Left colon (tissue), 2 donors: ENCODE results near the gene INHBA. TPM values are rescaled to one million over a fixed set of nuclear protein-coding genes. Genes with fewer than 3 reads are reported as not detected.

ENCODE experiments used
- ATAC-seq: fragments of 200-7000 bp; cut with Tn5 transposase; one replicate; pipeline ENCODE4 v1.9.1; 2020; ENCODE audit warnings: mild to moderate bottlenecking, moderate library complexity
- DNase-seq, 2 donors: peaks; one replicate each; pipeline ENCODE4 v3.0.0-alpha.2; 2020
- intact Hi-C, 2 donors: fragments of 100-400 bp; cut with DNase I in 1 of 2; cut with micrococcal nuclease in 1 of 2; formaldehyde crosslinking; loops; one replicate each; pipeline versions ENCODE4 v1.11.2 to v1.14.0; 2022; cut with DNase I, micrococcal nuclease
- total RNA-seq, 2 donors: library from RNA; stranded (reverse); fragmentation: NEBNext Ultra II Directional; extraction: Animal tissue kit (Norgen Biotek cat#: 25700); gene quantifications; one replicate each; pipeline ENCODE4 v1.2.1, GENCODE V29; 2021
- donor health status: DM: no; HTN: no; CAD: no.
- donor health status: DM: yes; HTN: yes; CAD: no.

INHBA gene
- total RNA-seq, 2 donors from 2014 or later: 0.15 to 0.42 TPM

DNA sequence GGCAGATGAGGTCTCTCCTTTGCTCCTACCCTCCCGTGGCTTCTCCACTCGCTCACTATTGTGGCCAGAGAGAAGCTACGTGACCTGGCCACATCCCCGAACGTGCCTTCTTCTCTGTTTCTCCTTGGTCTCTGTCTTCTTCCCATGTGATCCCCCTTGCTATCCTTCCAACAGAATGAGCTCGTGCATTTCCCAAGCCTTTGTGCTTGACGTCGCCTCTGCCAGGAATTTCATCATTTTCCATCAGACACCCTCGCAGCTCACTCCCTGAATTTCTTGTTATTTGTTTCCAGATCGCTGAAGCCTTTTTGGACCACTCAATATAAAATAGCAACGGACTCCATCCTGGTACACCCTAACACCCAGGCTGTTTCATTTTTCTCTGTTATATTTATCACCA lies 13.8 kb upstream of the INHBA start:
- DNase-seq: no peak
- no peak for ATAC-seq
- intact Hi-C loops: no loop called here

DNA sequence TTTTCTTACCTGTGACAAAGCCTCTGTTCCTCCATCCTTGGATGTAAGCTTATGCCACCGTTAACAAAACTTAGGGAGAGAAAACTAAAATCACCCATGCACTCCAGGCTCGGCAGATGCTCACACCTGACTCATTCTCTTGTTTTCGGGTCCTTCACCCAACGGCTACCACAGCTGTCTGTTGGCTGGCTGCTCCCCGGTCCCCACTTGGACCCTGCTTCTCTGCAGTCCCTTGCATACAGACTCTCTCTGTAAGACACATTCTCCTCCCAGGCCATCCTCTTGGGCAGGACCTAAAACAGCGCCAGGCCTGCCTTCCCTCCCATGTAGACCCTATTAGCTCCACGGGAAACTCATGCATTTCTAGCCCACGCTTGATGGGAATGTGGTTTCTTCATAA lies 12.1 kb upstream of the INHBA start:
- intact Hi-C loops: no loop called here
- ATAC-seq (no peak), DNase-seq (no peak)

DNA sequence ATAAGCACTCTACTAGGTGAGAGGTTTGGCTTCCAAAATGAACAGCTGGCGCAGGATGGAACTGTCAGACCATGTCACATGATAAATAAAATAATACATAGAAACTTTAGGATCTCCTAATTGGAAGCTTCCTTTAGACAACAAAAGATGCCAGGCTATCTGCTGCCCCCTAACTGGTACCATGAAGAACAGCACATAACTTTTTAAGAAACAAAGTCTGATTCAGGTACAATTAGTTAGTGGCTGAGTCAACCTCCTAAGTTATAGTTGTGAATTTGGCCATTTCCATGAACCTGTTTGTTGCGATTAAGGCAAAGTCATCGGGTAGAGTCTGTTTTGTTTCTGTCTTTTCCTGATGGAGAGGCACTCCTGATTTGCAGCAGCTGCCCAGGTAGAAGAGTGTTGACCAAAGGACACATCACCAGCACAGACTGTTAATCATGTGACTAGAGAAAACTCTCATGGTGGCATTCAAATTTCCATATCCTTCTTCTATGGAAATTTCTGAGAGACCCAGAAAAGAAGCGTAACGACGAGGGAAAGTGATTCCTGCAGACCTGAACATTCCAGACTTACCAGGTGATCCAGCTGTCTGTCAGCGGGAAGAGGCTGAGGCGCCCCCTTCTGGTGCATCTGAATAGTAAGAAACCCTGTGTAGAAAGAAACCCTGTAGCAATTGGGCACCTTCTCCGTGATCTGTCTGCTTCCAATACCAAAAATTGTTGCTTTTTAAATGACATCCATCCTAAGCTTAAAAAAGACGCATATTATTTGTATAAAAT lies 8.6 kb upstream of the INHBA start:
- ATAC-seq (peak; percentile 63), DNase-seq (peak in 1 of 2 donors; percentile 32)
- intact Hi-C loops: no loop called here

DNA sequence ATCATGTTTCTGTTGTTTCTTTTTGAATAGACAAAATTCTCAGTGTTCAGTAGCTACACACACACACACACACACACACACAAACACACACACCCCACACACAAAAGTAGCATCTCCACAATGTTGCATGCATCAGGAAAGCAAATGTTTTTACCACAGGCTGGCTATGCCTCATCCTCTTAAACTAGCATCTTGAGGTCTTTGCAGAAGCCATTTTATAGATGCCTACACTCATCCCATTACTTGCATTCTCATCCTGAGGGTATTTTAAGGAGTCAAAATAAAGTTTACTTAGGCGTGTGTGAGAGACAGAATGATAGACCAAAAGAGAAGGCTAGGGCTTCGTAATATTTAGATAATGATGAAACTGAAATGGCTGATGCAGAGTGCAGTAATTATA lies 7.9 kb upstream of the INHBA start:
- intact Hi-C loops: no loop called here
- DNase-seq (no peak), ATAC-seq (no peak)

DNA sequence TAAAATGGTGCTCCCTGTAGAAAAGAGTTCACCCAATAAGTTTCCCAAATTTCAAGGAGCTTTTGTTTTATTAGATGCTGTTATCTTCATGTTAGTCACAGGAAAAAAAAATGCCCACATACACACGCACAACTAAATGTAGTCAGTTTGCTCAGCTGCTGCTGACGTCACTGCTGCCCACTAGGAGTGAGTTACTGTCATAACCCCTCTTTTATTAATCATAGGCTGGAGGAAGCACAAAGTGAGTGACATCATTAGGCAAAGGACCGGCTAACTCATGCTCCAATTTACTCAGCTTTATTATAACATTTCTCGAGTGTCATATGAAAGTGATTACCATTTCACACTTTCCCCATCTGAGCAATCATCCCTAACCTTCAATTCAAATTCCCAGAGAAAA lies 6.7 kb upstream of the INHBA start:
- intact Hi-C loops: no loop called here
- ATAC-seq (no peak), DNase-seq (no peak)

DNA sequence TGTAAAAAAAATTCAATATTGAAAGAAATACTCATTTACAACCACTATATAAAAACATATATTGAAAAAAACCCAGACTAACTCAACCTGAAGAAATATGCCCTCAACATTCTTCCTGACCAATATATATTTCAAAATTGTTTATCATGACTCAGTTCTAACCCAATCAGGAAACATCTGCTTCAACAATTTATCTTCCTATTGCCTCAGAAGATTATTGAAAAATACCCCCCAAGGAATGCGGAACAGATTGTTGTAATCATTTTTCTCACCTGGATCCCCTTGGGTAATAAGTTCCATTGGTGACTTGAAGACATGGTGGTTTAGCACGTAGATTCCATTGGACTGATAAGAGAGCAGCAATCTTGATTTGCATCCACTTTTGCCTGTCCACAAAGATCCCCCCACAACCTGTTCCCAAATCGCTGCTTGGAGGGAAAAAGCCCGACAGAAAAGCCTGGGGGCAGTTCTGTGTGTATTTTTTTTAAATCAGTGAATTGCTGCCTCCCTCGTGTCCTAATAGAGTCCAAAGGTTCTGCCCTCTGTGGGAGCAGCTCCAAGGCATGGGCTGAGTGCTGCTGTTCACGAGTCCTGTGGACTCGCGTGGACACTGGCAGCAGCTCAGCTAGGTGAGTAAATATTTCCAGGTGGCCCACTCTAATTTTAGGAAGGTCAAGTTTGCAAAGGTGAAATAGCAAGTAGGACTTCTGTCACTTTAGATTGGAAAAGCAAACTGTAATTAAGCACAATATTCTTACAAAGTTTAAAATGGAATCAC lies 5.9 kb upstream of the INHBA start:
- DNase-seq: no peak
- ATAC-seq: no peak
- intact Hi-C loops: no loop called here

DNA sequence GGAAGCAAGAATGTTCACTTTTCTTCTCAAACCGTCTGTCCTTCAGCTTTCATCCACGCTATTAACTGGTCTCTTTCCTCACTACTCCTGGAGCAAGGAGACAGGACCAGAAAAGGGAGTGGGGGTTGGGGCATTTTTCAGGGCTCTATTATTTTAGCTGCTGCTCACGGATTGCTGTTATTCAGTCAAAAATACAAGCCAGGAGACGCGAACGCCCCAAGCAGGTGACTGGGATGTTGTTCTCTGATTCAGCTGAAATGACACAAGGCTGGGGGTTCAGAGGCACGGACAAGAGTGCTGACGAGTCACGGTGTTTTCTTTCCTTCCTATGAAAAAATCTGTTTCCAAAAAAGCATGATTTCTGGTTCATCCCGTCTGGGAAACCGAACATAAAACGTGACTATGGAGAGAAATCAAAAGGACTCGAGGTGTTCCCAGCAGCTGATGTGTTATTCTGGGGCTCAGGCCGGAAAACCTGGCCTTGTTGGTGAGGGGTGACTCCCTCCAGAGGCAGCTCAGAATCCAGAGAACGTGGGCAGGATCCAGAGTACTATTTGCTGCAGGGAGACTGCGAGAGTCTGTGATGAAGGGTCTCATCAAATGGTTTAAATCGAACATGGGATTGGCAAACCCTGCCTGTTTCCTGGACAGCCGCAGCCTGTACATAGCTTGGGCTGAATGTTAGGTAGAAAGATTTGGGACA lies 3.5 kb upstream of the INHBA start:
- ATAC-seq: no peak
- intact Hi-C loops: no loop called here
- DNase-seq: no peak

DNA sequence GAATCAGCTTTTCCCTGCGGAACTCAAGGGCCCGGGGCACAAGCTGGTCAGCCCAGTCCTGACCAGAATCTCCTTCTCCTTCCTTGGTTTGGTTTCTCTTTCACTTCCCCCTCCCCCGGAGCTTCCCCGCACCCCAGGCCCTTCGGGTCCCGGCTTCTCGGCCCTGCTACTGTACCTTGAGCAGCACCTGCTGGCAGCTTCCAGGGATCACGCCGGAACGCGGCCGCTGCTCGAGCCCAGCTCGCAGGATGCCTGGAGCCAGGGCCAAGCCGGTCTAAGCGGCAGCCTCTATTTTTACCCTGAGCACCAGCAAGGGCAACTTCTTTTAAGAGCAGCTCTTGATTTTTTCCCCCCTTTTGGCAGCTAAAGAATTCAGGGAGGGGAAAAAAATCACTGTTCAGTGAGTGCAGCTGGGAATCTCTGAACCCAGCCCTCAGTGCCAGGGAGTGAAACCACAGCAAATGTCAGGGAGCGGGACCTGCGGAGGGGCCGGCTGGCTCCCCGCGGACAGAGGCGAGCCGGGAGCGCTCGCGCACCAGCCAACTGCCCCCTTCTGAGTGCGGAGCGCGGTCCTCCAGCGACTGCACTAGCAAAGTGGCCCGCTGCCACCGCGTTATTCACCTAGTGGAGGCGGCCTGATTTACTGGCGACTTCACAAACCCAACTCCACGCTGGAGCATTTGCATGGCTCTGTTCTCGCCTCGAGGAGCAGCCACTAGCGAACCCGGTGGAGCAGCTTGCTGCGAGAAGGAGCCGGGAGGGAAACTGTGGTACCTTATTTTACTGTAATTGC lies 2.4 kb upstream of the INHBA start:
- DNase-seq: peak; percentile 91 to 92
- intact Hi-C loops: no loop called here
- ATAC-seq: peak; percentile 98

DNA sequence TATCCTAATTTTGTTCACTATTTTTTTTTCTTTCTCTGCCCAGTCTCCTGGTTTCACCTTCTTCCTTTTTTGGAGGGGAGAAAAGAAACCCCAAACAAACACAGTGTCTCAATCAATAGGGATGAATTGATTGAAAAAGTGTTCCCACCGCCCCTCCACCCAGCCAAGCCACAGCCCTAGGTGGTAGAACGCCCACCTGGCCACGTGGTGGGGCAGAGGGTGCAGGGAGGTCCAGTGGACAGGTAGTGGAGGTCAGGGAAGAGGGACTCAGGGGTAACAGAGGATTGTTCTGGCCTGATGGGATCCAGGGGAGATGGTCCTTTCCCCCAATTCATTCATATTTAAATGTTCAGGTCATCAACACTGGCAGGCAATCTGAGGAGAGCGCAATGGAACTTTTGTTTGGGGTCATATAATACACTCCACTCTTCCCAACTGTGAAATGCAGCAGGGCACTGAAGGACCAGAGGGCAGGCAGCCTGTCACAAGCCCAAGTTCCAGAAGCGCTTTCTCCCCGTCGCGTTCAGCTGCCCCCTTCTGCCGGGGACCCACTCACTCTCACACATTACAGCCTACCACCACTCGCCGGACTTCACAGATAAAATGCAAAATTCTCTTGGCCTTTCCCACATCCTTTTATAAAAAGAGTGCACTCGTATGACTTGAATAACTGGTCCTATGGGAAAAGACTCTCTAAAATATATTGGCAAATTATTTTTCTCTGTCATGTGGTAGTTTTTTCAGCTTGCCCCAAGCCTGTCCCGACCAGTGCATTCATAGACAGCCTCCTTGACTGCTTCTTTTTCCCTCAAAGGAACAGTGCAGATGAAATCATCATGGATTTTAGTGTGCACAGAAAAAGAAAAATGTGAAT lies 1.6 kb downstream of the INHBA start:
- intact Hi-C loops: no loop called here
- ATAC-seq (no peak), DNase-seq (no peak)

DNA sequence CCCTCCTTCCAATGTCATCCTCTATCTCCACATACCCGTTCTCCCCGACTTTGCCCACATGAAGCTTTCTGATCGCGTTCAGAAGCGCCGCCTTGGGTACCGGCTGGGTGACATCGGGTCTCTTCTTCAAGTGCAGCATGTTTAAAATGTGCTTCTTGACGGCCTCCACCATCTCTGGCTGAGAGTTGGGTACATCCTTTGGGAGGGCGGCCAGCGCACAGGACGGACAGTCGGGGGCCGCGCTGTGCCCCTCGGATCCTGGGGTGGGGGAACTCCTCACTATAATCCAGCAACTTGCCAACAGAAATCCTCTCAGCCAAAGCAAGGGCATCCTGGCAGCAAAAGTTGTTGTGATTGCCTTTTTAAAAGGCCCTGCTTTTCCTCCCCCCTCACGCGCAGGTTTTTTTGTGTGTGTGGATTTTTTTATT lies 2.8 kb downstream of the INHBA start:
- intact Hi-C loops: no loop called here
- DNase-seq (no peak), ATAC-seq (no peak)

DNA sequence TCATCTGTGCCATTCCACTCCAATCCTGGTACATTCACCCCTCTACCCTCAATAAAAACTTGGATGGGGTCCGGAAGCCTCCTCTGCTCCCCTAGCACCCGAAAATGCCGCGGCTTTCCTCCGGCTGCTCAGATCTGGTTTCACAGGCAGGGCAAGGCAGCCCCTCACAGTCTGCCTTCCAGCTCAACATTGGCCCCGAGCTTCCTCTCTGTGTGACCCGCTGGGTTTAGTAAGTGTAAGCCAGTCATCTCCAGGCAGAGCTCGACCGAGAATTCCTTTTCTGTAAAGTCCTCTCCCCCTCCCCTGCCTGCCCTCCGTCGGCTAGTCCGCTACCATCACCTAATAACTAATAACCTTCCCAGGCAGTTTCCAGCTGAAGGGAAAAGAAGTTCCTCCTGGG lies 3.4 kb downstream of the INHBA start:
- DNase-seq (no peak), ATAC-seq (no peak)
- intact Hi-C loops: loop anchor here in 1 of 2 donors (10.0 kb wide), 2 partner anchors 705 to 1375 kb away; no protein-coding TSS in a partner anchor

DNA sequence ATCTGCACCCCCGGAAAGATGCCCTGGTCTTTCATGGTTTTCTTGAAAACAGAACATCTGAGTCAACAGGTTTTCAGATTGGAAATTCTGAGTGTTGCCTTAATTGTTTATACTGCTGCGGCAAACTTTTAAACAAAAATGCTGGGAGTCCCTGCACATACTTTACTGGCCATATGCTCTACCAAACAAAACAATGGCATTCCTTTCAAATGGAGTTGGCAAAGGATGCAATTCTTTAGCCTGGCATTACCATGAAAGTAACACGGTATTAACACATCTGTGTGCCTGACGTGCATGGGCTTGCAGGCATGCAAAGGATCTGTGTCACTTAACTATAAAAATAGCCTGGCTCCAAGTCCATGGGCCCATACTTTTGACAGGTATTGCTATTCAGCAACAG lies 4.2 kb downstream of the INHBA start:
- ATAC-seq: no peak
- intact Hi-C loops: loop anchor here in 1 of 2 donors (10.0 kb wide), 2 partner anchors 704 to 1374 kb away; no protein-coding TSS in a partner anchor

DNA sequence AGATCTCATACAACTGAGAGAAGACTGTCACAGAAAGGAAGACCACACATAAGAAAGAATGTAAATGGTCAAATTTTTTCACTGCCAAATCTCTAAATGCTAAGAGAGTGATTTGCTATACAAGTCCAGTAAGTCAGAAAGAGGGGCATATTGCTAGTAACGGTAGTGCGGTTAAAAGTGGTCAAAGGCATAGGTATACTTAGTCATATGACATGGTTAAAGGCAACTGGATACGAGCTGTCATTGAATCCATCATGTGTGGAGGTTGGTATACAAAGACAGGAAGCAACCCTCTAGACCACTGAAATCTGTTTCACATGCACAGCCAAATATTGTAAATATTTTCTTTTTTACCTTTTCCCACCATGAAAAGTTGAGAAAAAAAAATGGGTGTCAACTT lies 4.8 kb downstream of the INHBA start:
- intact Hi-C loops: loop anchor here in 1 of 2 donors (10.0 kb wide), 2 partner anchors 703 to 1373 kb away; no protein-coding TSS in a partner anchor
- ATAC-seq: no peak
- no peak for DNase-seq

More for the DNA sequence above, 4.2 kb downstream of the INHBA start:
- no peak for DNase-seq

DNA sequence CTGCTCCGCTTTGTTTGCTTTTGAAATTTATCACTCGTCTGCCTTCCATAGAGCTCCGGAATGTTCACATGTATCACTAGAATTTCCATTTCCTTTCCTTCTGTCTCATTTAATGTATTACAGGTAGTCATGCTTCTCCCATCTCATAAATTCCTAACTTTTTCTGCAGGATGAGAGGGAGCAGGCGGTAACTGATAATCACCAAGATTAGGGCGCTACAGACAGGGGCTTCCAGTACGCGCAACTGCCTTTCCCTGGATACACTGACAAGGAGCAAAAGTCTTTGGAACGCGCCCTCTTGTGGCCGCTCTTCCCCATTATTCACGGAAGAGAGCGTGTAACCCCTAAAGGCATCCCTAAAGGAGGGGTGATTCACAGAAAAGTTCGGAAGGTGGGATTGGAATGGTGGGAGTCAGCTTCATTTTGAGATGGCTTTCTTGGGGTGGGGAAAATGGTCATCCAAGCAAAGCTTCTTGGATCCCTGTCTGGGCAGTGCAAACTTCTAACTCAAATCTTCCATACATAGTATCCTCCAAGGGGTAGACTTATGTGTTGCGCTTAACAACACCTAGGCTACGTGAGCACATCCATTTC lies 6.5 kb downstream of the INHBA start:
- ATAC-seq (peak; percentile 80), DNase-seq (peak; percentile 46 to 83)
- intact Hi-C loops: loop anchor here in 1 of 2 donors (10.0 kb wide), 2 partner anchors 702 to 1372 kb away; no protein-coding TSS in a partner anchor

DNA sequence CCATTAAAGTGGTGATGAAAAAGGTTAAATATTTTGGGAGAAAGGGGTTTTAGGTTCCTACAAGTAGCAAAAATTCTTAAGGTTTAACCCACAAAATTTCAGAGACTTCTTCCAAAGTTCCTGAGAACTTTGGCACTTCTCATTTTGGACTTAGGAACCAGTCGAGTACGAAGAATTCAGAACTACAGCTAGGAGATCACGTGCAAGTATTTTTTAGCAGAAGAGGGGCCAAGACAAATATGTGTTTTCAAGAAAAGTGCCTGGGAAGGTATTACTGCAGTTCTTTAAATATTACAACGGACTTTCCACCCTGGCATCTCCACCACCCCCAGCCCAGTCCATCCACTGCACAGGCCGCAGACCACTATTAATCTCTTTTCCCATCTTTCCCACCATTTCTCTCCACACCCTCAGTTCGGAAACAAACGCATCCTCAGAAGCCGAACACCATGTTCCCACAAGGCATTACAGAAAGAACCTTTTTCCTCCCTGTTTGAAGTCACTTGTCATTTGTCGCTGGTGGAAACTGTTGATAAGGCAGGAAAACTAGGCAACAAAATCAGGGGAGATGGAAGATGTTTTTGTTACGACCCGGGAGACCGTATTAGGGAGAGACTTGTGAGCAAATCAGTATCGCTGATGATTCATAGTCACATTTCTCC lies 7.1 kb downstream of the INHBA start:
- intact Hi-C loops: loop anchor here in 1 of 2 donors (10.0 kb wide), 2 partner anchors 701 to 1371 kb away; no protein-coding TSS in a partner anchor
- DNase-seq: no peak
- no peak for ATAC-seq

DNA sequence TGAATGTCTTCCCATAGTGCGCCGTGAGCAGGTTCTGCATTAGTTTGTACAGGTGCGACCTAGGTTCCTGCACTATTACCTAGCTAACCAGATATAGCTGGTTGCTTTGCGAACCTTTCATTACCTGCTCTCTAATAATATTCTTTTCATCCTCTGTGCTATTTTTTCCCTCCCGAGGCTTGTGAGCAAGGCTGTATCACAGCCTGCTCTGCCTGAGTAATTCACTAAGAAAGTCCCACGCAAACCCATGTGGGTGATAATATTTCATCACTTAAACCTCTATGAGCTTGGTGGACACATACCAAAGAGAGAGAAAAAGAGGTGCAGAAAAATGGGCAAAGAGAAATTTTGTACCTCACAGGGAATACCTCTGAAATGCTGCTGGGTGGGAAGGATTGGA lies 8.4 kb downstream of the INHBA start:
- no peak for ATAC-seq
- intact Hi-C loops: loop anchor here in 1 of 2 donors (10.0 kb wide), 2 partner anchors 700 to 1370 kb away; no protein-coding TSS in a partner anchor
- DNase-seq: no peak
